Non-pigmented ciliary epithelial cell (primary cell): Measurements from ENCODE around the gene PMPCB.

Experiments
- DNase-seq: peaks from one replicate; pipeline ENCODE4 v3.0.0-alpha.2; 2010; ENCODE audit warnings: low read depth

Gene PMPCB

DNA sequence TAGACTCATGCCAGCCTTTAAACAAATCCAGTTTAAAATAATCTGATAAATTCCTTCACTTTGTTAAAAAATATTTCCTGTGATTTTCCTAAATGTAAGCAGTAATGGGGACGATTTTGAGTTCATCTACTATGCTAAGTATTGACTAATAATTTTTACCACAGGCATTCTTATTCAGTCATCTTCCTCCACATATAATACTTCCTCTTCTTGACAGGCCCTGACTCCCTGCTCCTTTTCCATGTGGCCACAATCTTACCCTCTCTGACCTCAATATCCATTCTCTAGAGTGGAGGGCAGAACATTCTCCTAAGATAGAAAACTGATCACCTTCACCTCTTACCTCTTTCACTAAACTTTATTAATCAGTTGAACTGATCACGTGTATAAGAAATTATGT lies 39.5 kb downstream of the PMPCB start:
- no peak for DNase-seq

DNA sequence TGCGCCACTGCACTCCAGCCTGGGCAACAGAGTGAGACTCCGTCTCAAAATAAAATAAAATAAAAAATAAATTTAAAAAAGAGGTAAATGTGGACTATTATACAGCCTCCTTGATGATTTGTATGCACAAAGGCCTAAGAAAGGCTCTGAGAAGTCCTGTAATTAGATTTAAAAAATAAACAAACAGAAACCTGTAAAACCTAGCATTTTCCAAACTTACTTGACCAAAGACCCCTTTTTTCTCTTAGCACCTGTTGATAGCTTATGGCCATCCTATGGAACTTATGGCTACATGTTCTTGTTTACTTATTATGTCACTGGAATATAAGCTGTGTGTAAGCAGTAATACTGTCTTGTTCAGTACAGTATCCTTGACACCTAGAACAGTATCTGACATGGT lies 41.6 kb downstream of the PMPCB start:
- DNase-seq, result no peak

DNA sequence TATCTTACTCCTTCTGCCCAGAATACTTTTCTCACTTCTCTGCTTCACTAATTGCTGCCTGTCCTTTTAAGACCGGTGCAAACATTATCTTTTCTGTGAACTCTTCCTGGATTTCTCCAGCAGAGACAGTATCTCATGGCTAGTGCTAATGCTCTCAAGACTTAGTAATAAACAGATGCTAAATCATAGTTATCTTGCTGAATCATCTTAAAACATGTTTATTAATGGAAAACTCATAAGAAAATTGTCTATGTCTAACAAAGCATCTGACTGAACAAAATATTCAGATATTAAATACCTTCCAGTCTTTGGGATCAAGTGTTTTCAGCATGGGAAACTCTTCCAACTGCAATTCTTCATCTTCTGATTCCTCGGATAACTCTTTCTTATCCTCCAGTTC lies 44.2 kb downstream of the PMPCB start:
- DNase-seq, result no peak

DNA sequence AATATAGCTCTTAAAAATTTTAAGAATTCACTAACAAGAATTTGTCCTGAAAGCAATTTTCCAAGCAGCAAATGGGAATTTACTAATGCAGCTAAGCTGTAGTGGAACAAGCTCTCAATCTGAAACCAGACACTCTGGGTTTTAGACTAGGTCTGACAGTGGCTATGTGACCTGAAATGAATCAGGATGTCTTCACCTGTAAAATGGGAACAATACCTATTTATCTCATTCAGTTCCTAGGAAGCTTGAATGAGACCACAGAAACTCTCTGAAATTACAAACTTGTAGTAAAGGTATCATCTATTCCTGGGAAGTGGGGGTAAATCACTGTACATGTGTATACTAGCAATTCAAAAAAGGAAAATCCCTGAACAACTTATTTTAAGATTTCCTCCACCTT lies 46.1 kb downstream of the PMPCB start:
- DNase-seq, result no peak

DNA sequence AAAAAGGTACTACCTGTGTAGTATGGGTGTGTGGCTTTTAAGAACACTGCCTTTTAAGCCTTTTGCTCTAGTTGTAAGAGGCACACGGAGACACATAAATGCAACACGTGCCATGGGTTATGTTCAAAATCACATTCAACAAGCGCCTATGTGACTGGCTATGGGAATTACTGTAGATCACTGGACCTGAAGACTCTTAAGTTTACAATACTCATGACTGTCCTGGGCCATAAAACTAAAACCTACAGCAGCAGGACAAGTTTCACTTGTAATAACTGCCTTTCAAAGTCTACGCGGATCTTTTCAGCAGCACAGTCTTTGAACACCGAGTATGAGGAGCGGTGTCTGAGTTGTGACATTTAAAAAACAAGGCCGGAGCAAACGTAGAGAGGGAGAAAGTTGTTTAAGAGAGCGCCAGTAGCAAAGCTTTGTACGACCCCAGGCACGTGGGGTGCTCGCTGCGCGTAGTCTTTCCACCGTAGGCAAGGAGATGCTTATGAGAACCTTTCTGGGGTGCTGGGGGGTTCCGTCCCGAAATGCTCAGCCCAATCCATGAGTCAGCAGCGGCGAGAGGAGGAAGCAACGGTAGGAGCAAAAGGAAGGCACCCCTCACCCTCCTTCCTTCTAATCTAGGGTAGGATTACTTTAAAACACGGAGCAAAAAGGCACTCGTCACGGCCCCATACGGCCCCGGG lies 46.7 kb downstream of the PMPCB start:
- peak; percentile 3 for DNase-seq

DNA sequence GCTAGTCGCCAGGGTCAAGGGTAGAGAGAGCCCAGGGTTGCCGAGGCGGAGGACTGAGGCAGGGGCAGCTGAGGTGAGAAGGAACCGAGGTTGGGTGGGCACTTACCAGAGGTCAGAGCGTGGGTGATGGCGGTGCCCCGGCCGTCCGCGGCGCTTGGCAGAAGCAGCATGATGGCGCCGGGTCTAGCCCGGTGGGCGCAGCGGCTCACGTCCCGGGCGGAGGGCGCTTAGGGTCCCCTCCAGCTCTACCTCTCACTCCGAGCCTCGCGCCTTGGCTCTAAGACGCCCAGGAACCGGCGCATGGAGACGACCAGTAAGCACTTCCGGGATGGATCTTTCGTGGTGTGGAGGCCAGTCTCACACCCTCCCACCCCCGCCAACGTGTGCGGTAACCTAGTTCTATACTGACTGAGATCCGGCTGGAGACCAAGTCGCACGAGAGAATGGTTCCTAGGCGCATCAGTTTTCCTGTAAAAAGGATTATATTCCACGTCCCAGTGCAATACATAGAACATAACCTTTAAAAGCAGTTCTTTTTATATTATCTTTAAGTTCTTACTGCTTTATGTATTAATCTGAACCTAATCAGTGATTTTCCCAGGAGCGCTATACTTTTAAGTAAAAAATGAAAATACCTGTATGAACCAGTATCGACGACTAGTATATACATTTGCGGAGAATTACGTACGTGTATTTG lies 47.4 kb downstream of the PMPCB start, which contains the start of gene DNAJC2:
Gene DNAJC2 (minus strand): TSS at position 315 of the 697 bp plus-strand sequence. CDS start 145 bp downstream, at position 170.
- peak; percentile 82 for DNase-seq

DNA sequence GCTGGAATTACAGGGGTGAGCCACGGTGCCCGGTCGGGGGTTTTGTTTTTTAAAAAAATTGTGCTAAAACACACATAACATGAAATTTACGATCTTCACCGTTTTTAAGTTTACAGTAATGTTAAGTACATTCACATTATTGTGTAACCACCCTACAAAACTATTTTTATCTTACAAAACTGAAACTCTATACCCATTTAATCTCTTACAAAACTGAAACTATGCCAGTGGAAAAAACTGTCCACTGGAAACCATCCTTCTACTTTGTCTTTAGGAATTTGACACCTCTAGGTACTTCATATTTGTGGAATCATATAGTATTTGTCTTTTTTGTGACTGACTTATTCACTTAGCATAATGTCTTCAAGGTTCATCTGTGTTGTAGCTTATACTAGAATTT lies 49.2 kb downstream of the PMPCB start:
- DNase-seq, result no peak

DNA sequence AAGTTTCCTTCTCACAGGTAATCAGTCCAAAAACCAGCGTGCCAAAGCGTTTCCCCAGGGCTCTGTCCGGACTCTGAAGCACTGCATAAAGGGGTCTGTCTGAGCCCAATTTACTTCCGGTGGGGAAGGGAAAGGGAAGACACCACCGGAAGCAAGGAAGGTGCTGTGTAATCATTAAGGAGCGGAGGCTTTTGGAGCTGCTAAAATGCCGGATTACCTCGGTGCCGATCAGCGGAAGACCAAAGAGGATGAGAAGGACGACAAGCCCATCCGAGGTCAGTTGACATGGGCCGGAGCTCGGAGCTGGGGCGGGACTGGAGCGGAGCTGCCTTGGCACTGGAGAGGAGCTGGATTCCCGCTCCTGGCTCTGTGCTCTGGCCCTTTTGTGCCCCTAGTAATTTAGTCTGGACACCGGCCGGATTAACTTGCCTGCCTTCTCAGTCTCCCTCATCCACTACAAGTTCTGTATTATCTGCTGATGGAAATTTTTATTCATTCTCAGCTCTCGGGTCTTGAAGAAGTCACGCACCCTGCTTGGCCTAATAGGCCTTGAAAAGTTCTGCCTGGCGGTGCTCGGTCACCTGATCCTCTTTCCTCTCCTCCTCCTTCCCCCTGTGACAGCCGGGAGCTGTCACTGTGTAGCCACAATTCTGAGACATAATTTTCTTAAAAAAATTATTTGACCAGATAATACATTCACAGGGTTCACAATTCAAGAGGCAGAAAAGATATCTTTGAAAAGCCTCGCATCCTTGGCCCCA lies 50.5 kb downstream of the PMPCB start, which contains the start of gene PSMC2:
Gene PSMC2 (plus strand): TSS at position 137 of the 761 bp plus-strand sequence. CDS start 69 bp downstream, at position 206.
- DNase-seq, result peak; percentile 69

DNA sequence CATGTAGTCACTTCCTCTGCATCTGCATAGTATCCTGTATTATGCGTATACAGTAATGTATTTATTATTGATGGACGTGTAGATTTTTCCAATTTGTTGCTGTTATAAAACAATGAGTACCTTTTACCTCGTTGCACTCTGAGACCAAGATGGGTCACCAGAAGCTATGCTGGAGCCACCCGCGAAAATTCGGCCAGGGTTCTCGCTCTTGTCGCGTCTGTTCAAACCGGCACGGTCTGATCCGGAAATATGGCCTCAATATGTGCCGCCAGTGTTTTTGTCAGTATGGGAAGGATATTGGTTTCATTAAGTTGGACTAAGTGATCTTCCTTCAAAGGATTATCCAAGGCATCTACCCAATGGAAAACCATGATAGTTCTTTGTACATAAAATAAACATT lies 51.2 kb downstream of the PMPCB start:
- no peak for DNase-seq

DNA sequence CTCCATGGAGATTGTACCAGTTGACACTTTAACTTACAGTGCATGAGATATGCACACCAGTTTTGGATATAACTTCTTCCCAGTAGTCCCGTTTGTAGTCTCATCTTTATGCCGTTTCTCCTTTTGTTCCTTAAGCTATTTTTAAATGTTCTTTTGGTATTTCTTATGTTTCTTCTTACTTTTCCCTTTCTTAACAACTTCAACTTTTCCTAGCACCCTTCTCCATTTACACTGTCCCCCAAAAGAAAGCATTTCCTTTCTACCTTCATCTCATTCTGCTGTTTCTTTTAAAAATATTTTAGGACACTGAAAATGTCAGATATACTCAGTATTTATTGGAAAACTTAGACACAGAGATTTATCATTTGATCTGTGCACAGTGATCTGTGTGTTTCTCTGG lies 51.7 kb downstream of the PMPCB start:
- no peak for DNase-seq

DNA sequence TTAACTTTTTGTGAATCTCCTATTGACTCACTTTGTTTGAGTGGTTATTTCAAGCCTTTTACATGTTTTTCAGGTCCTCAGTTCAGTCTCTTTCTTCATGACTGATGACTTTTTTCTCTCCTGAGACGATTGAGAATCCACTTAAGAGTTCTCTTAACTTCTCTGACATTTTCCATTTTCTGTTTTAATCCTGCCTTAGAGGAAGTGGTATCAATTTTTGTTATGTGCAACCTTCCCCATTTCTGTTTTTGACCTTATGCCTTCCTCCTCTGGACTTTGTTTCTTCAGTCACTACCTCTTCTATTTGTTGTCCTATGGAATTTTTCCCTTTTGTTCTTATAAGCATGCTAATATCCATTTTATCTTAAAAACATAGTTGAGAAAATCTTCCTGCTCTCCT lies 52.6 kb downstream of the PMPCB start:
- DNase-seq, result no peak
